BE2C (cell line): ENCODE measurements around the gene PLXNA3.
"Not testable (repeated sequence)": the region's sequence is repeated elsewhere in the genome, so short reads cannot be mapped to it uniquely, and the experiment has no call there.

Experiments
- DNase-seq: peaks from one replicate; pipeline ENCODE4 v3.0.0-alpha.2; 2020
- H3K27me3 ChIP-seq: fragments of 250-450 bp; sonication (Bioruptor Pico); 2 replicates; pipeline ENCODE4 v1.5.1; 2020; ENCODE audit warnings: mild to moderate bottlenecking
- H3K36me3 ChIP-seq: fragments of 250-450 bp; sonication (Bioruptor Pico); 2 replicates; pipeline ENCODE4 v1.5.1; 2020; ENCODE audit warnings: mild to moderate bottlenecking
- H3K4me1 ChIP-seq: fragments of 250-450 bp; sonication (Bioruptor Pico); 2 replicates; pipeline ENCODE4 v1.5.1; 2020
- H3K4me3 ChIP-seq: 2 replicates; pipeline ENCODE4 v1.5.1; 2011; ENCODE audit warnings: low read depth, low read length
- H3K9me3 ChIP-seq: fragments of 250-450 bp; sonication (Bioruptor Pico); 2 replicates; pipeline ENCODE4 v1.5.1; 2020
- CTCF ChIP-seq: IDR thresholded peaks from 2 replicates; pipeline ENCODE4 v1.5.1; 2012; ENCODE audit warnings: mild to moderate bottlenecking, low read depth, low read length

PLXNA3 gene

GRCh38 chrX:154494715-154495114 is 36.6 kb downstream of the PLXNA3 start:
- H3K27me3 ChIP-seq, result no peaks in the 10 kb centered on the region
- no peaks in the 10 kb centered on the region for H3K4me1 ChIP-seq
- TF ChIP-seq CTCF, result no peak
- no peaks in the 10 kb centered on the region for H3K36me3 ChIP-seq
- no peak for DNase-seq
- H3K9me3 ChIP-seq, result no peaks in the 10 kb centered on the region
- H3K4me3 ChIP-seq, result no peak overlapping the region

- Histone ChIP-seq H3K9me3 (no peaks in the 10 kb centered on the region), H3K4me1 (no peaks in the 10 kb centered on the region), H3K36me3 (no peaks in the 10 kb centered on the region), H3K4me3 (no peak overlapping the region), H3K27me3 (no peaks in the 10 kb centered on the region)
- TF ChIP-seq CTCF, result no peak
- no peak for DNase-seq
Observed at GRCh38 chrX:154495472-154495922, 37.4 kb downstream of the PLXNA3 start.

- not testable (repeated sequence) for H3K27me3 ChIP-seq, H3K4me3 ChIP-seq, DNase-seq, H3K4me1 ChIP-seq, H3K36me3 ChIP-seq, H3K9me3 ChIP-seq
Observed at GRCh38 chrX:154496591-154497137, 38.6 kb downstream of the PLXNA3 start.

- not testable (repeated sequence) for H3K36me3 ChIP-seq, DNase-seq, H3K27me3 ChIP-seq, H3K4me1 ChIP-seq, H3K4me3 ChIP-seq, H3K9me3 ChIP-seq
Observed at GRCh38 chrX:154501423-154501822, 43.3 kb downstream of the PLXNA3 start.

GRCh38 chrX:154502098-154502497 is 44.0 kb downstream of the PLXNA3 start:
- H3K36me3 ChIP-seq, result no peaks in the 10 kb centered on the region
- no peaks in the 10 kb centered on the region for H3K27me3 ChIP-seq
- H3K4me3 ChIP-seq, result no peak overlapping the region
- no peak for TF ChIP-seq CTCF
- DNase-seq, result no peak
- H3K9me3 ChIP-seq, result no peaks in the 10 kb centered on the region
- no peaks in the 10 kb centered on the region for H3K4me1 ChIP-seq

GRCh38 chrX:154502989-154503388 is 44.9 kb downstream of the PLXNA3 start:
- Histone ChIP-seq H3K27me3 (no peaks in the 10 kb centered on the region), H3K4me3 (no peak overlapping the region), H3K36me3 (no peaks in the 10 kb centered on the region), H3K4me1 (no peaks in the 10 kb centered on the region), H3K9me3 (no peaks in the 10 kb centered on the region)
- no peak for DNase-seq
- no peak for TF ChIP-seq CTCF

- Histone ChIP-seq H3K4me3 (no peak overlapping the region), H3K4me1 (no peaks in the 10 kb centered on the region), H3K9me3 (no peaks in the 10 kb centered on the region), H3K36me3 (no peaks in the 10 kb centered on the region), H3K27me3 (no peaks in the 10 kb centered on the region)
- TF ChIP-seq CTCF, result no peak
- no peak for DNase-seq
Observed at GRCh38 chrX:154505734-154506133, 47.7 kb downstream of the PLXNA3 start.
